WERI-Rb-1 (cell line): Measurements from ENCODE around the gene MAD1L1.

Experiments
- DNase-seq: peaks from one replicate; pipeline ENCODE4 v3.0.0-alpha.2; 2020
- H3K27ac ChIP-seq: fragments of 250-450 bp; sonication (Bioruptor Pico); 2 replicates; pipeline ENCODE4 v1.5.1; 2020; ENCODE audit warnings: mild to moderate bottlenecking, moderate library complexity
- H3K27me3 ChIP-seq: fragments of 250-450 bp; sonication (Bioruptor Pico); 2 replicates; pipeline ENCODE4 v1.5.1; 2021; ENCODE audit warnings: mild to moderate bottlenecking, low read depth, moderate library complexity; ENCODE audit not compliant: insufficient read depth, severe bottlenecking
- H3K36me3 ChIP-seq: fragments of 250-450 bp; sonication (Bioruptor Pico); 2 replicates; pipeline ENCODE4 v1.5.1; 2020; ENCODE audit warnings: mild to moderate bottlenecking, moderate library complexity
- H3K4me3 ChIP-seq: 2 replicates; pipeline ENCODE4 v1.5.1; 2011; ENCODE audit warnings: low read depth, mild to moderate bottlenecking, control low read depth, low read length
- H3K9me3 ChIP-seq: fragments of 250-450 bp; sonication (Bioruptor Pico); 2 replicates; pipeline ENCODE4 v1.5.1; 2021; ENCODE audit warnings: mild to moderate bottlenecking, moderate library complexity; ENCODE audit not compliant: severe bottlenecking
- TF ChIP-seq, protein P1 (sequence below): IDR thresholded peaks from 2 replicates; pipeline ENCODE4 v1.5.1; 2011; ENCODE audit warnings: low read depth, mild to moderate bottlenecking, control low read depth, inconsistent platforms, low read length

MAD1L1 gene

DNA sequence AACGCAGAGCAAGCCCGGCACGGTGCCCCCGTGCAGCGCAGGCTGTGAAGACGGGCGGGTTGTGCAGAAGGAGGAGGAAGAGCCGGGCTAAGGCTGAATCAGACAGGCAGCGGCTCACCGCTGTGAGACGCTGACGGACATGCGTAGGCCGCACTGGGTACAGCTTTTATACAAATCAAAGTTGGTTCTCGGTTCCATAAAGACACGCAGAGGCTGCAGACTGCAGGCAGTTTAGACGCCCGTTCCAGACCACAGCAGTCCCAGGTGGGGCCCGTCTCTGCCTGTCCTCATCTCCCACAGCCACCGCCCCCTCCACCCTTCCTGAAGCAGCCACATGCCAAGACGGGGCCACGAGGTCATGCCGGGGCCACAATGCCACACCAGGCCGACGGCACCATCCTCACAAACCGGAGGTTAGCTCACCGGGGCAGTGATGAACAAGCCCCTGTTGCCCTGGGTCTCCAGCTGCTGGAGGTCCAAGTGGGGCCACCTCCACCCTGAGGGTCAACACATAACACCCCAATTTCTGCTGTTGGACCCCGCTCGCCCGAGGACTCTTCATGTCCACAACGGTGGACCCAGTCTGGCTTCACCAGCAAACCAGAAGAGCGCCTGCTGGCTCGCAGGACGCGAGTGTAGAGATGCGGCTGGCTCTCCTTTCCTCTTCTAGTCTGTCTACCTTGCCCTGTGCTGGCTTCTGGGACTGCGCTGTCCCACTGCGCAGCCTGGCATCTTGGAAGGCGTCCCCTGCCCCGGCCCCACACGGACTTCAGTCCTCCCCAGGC, 335.5 kb downstream of the MAD1L1 start:
- Histone ChIP-seq H3K27ac (no peak overlapping the region), H3K9me3 (no peaks in the 10 kb centered on the region), H3K27me3 (no peaks in the 10 kb centered on the region), H3K4me3 (no peak overlapping the region), H3K36me3 (peaks cover 18% of the 10 kb centered on the region)
- no peak for DNase-seq
- TF ChIP-seq, protein P1, sequence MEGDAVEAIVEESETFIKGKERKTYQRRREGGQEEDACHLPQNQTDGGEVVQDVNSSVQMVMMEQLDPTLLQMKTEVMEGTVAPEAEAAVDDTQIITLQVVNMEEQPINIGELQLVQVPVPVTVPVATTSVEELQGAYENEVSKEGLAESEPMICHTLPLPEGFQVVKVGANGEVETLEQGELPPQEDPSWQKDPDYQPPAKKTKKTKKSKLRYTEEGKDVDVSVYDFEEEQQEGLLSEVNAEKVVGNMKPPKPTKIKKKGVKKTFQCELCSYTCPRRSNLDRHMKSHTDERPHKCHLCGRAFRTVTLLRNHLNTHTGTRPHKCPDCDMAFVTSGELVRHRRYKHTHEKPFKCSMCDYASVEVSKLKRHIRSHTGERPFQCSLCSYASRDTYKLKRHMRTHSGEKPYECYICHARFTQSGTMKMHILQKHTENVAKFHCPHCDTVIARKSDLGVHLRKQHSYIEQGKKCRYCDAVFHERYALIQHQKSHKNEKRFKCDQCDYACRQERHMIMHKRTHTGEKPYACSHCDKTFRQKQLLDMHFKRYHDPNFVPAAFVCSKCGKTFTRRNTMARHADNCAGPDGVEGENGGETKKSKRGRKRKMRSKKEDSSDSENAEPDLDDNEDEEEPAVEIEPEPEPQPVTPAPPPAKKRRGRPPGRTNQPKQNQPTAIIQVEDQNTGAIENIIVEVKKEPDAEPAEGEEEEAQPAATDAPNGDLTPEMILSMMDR = no peak

DNA sequence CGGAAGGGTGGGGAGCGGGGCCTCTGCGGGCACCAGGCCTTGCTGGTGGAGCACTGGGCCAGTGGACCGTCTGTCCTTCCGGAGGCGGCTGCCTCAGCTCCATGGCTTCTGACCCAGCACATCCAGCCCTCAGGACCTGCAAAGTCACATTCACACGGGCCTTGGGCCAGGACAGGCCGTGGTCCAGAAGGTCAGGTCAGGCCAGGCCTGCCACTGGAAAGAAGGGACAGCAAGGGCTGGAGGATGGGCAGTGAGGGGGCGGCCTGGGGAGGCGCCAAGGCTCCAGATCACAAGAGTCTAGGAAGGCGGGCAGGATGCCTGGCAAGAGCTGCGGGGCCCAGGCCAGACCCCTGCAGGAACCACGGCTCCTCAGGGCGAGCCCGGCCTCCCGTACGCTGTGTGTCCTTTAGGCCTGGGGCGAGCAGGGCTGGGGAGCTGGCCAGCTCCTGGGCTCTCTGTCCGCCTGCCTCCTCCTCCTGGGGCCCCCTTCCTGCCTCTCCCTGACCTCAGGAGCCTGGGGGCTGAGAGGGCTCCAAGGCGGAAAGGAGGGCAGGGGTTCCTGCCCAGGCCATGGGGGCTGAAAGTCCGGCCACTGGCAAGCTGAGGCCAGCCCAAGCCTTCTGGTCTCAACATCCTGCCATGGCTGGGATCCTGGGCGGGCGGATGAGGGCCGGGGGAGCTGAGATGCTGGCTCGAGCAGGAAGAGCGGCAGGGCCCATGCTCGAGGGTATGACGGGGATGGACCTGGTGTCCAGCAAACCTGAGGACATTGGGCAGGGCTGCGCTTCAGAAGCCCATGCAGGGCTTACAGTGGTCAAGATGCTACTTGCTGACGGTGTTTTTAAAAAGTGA, 336.9 kb downstream of the MAD1L1 start:
- TF ChIP-seq, protein P1 = no peak

DNA sequence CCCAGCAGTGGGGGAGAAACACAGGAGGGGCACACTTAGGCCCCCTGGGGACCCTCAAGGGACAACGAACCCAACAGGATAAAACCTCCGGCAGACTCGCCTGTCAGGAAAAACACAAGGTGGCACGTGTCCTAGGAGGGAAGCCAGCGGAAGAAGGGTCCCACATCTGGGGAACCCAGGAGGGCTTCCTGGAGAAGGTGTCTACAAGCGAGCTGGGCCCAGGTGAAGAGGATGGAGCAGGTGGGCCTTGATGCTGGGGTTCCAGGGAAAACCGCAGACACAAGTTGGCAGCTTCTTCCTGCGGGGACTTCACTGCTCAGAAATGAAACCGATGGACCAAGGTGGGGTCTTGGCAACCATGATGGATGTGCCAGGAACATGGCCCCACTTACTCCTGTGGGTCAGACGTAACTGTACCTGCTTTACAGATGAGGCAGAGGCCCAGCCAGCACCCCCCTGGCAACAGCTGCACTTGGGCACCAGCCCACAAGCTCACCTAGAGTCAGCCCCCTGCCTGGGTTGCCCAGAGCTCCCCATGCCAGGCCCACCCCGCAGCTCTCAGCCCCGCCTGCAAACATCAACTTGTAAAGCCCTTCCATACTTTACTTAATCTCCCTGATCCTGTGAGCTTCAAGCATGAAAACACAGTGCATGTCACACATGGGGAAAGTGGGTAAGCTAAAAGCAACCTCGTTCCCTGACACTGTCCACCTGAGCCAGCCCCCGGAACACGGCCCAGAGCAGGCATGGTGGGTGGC, 337.7 kb downstream of the MAD1L1 start:
- peaks cover 18% of the 10 kb centered on the region for H3K36me3 ChIP-seq
- no peaks in the 10 kb centered on the region for H3K9me3 ChIP-seq
- DNase-seq = peak; percentile 37
- H3K27me3 ChIP-seq = no peaks in the 10 kb centered on the region
- peak overlapping the region; percentile 50 for H3K27ac ChIP-seq
- TF ChIP-seq, protein P1 = no peak
- H3K4me3 ChIP-seq = no peak overlapping the region

More for the DNA sequence above, 336.9 kb downstream of the MAD1L1 start:
- Histone ChIP-seq H3K4me3 (no peak overlapping the region), H3K9me3 (no peaks in the 10 kb centered on the region), H3K27me3 (no peaks in the 10 kb centered on the region), H3K27ac (peak overlapping the region; percentile 50), H3K36me3 (peaks cover 18% of the 10 kb centered on the region)
- no peak for DNase-seq

DNA sequence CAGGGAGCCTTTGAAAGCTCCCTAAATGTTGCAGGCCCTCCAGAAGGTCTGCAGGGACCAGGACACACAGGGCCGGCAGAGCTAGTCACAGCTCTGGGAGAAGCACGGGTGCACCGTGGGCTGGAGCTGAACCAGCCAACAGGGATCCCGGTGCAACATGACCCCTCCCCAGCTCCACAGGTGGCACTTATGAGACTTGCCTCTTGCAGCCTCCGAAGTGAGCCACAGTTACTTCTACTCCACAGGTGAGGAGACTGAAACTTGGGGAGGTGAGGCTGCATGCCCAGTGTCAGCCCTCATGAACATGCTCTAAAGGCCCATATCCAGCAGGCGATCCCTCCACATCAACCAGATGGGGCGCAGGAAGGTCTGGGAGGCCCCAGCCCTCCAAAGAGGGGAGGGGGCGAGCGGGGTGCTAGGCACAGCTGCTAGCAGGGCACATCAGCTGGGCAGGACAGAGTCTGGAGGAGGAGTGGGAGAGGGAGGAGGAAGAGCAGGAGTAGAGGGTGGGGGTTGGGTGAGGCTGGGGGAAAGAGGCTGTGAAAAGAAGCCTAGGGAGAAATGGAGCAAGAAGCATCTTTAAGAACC, 338.3 kb downstream of the MAD1L1 start:
- H3K27ac ChIP-seq = no peak overlapping the region
- H3K36me3 ChIP-seq = peaks cover 18% of the 10 kb centered on the region
- TF ChIP-seq, protein P1 = no peak
- no peaks in the 10 kb centered on the region for H3K9me3 ChIP-seq
- no peak overlapping the region for H3K4me3 ChIP-seq
- no peaks in the 10 kb centered on the region for H3K27me3 ChIP-seq
- DNase-seq = no peak

DNA sequence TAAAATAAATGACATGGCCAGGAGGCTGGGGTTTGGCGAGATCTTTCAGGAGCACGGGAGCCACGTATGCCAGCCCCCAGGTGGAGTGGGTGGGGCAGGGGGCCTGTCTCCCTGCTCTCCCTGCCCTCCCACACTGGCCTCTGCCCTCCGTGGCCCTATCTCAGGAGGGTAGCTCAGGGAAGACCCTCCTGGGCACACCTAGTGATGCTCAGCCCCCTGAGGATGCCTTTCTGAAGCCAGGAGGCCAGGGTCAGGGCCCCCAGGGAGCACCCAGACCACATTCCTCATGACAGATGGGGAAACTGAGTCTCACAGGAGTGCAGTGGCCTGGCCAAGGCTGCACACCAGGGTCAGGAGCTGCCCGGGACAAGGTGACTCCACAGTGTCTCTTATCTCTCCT, 339.3 kb downstream of the MAD1L1 start:
- Histone ChIP-seq H3K9me3 (no peaks in the 10 kb centered on the region), H3K27ac (no peak overlapping the region), H3K36me3 (peaks cover 23% of the 10 kb centered on the region), H3K4me3 (no peak overlapping the region), H3K27me3 (no peaks in the 10 kb centered on the region)
- TF ChIP-seq, protein P1 = no peak
- no peak for DNase-seq
